ENCODE measurements around the gene ASL.

DNA sequence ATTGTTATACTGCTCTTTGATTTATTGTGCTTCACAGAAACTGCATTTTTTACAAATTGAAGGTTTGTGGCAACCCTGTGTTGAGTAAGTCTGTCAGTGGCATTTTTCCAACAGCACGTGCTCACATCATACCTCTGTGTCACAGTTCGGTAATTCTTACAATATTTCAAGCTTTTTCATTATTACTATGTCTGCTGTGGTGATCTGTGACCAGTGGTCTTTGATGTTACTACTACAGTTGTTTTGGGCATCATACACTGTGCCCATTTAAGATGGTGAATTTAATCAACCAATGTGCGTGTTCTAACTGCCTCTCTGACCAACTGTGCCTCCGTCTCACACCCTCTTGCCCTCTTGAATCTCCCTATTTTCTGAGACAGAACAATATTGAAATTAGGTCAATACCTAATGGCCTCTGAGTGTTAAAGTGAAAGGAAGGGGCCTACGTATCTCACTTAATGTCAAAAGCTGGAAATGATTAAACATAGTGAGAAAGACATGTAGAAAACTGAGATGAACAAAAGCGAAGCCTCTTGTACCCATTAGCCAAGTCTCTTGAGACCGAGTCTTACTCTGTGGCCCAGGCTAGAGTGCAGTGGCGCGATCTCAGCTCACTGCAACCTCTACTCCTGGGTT, 20.2 kb upstream of the ASL start:
- no peak for TF ChIP-seq CTCF (conservative IDR thresholded peaks at IDR 0.05)
- TF ChIP-seq EZH2 (IDR thresholded peaks at IDR 0.05; ENCODE audit: low read depth): no peak

All from PC-9 (cell line).